Tibial nerve (tissue), 4 donors: ENCODE results near the gene NRG2.

Experiments used
- EP300 ChIP-seq, 2 donors: sonication (generic); formaldehyde crosslinking; IDR thresholded peaks; one replicate each; pipeline ENCODE4 v1.6.1; 2017; ENCODE audit warnings: antibody characterized with exemption in 2 of 2, mild to moderate bottlenecking in 1 of 2
- POLR2A ChIP-seq, 2 donors: fragments of 450-650 bp; IDR thresholded peaks; one replicate each; pipeline ENCODE4 v1.6.1; 2017; ENCODE audit warnings: antibody characterized with exemption in 2 of 2, mild to moderate bottlenecking in 2 of 2, moderate library complexity in 2 of 2
- TF ChIP-seq, protein P1 (sequence below), 5 experiments: fragments of 200-600 bp in 3 of 5; fragments of 450-650 bp in 2 of 5; sonication (generic) in 3 of 5; IDR thresholded peaks; one replicate each; pipeline ENCODE4 v1.5.1; 2016 to 2019; ENCODE audit warnings: antibody characterized with exemption in 5 of 5, mild to moderate bottlenecking in 3 of 5, moderate library complexity in 2 of 5

DNA sequence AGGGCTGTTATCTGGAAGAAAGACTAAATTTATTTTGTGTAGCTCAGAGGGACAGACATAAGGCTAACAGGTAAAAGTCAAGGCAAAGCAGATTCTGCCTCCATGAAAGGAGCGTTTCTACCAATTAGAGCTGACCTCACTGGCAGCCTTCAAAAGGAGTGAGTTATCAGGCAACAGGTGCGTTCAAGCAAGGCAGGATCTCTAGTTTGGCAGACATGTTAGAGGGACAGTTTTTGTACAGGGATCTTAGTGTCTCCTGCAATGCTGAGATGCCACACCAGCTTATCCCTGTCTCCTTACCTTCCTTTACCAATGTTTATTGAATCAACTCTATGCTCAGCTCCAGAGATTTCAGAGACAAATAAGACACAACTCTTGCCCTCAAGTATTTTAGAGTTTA is 73.8 kb downstream of the NRG2 start:
- TF ChIP-seq, protein P1, sequence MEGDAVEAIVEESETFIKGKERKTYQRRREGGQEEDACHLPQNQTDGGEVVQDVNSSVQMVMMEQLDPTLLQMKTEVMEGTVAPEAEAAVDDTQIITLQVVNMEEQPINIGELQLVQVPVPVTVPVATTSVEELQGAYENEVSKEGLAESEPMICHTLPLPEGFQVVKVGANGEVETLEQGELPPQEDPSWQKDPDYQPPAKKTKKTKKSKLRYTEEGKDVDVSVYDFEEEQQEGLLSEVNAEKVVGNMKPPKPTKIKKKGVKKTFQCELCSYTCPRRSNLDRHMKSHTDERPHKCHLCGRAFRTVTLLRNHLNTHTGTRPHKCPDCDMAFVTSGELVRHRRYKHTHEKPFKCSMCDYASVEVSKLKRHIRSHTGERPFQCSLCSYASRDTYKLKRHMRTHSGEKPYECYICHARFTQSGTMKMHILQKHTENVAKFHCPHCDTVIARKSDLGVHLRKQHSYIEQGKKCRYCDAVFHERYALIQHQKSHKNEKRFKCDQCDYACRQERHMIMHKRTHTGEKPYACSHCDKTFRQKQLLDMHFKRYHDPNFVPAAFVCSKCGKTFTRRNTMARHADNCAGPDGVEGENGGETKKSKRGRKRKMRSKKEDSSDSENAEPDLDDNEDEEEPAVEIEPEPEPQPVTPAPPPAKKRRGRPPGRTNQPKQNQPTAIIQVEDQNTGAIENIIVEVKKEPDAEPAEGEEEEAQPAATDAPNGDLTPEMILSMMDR (IDR thresholded peaks at IDR 0.05) = no peak
- TF ChIP-seq POLR2A (IDR thresholded peaks at IDR 0.05) (no peak), EP300 (IDR thresholded peaks at IDR 0.05) (no peak)
